ENCODE measurements around the gene RALGAPA2. TPM values are rescaled to one million over a fixed set of nuclear protein-coding genes. Genes with fewer than 3 reads are reported as not detected.

RALGAPA2 gene
- total and polyA plus RNA-seq, 2 of the 13 experiments (the other 11 are each of a cell fraction or from before 2014, with no cell fraction given) = 13.8 to 17.7 TPM

GRCh38 chr20:20759132-20759531, 46.7 kb upstream of the RALGAPA2 start:
- FAIRE-seq (no peak), ATAC-seq (peak; percentile 66), DNase-seq (ENCODE audit: low spot score) (peak; percentile 63)
- Histone ChIP-seq H3K4me3 (replicated peaks in 1 of 3; ENCODE audit: insufficient read depth in 1 of 3, low read depth in 2 of 3, low read length in 3 of 3) (0 out of 6 replicates have a peak overlapping the region, but pooled peaks of 1 of the 3 experiments have one; percentile 13), H3K4me1 (ENCODE audit: insufficient read depth, low read length) (peaks cover 38% of the 10 kb centered on the region), H3K27me3 (ENCODE audit: control insufficient read depth in 1 of 2, insufficient read depth in 2 of 2, low read length in 2 of 2) (no peaks in the 10 kb centered on the region), H4K20me1 (ENCODE audit: insufficient read depth, low read length) (no peaks in the 10 kb centered on the region), H3K9me3 (ENCODE audit: low read length) (no peaks in the 10 kb centered on the region), H3K79me2 (ENCODE audit: insufficient read depth, low read length) (no peaks in the 10 kb centered on the region), H3K27ac (ENCODE audit: extremely low read length, insufficient read depth, low read length) (no peak overlapping the region), H3K4me2 (ENCODE audit: low read depth, low read length) (peak overlapping the region; percentile 36), H3K36me3 (replicated peaks in 1 of 2; ENCODE audit: control insufficient read depth in 1 of 2, insufficient read depth in 2 of 2, low read length in 2 of 2) (no peaks in the 10 kb centered on the region), H2AFZ (ENCODE audit: low read length) (no peak overlapping the region), H3K9ac (ENCODE audit: insufficient read depth, low read depth, low read length) (no peak overlapping the region)
- POLR2A ChIA-PET = no interaction called here
- intact Hi-C loops (cut with micrococcal nuclease; ENCODE audit: unreplicated experiment) = no loop called here
- WGBS (ENCODE audit: low lambda C conversion rate) = 15% methylated on average over 6 of the region's 6 CpGs
- in situ Hi-C loops (cut with HindIII; ENCODE audit: extremely low pct_ligation_motif_present, low pct_unique_long_range_greater_than_20kb) = no loop called here
- CTCF ChIA-PET (ENCODE audit: low intra/inter-chr PET ratio, low total read pairs) = no interaction called here
- BruUV-seq (replicated peaks) = no TSS peak
- TF ChIP-seq POLR2AphosphoS2 (IDR thresholded peaks at IDR 0.05; ENCODE audit: low read depth, low read length) (no peak), ZMYM3 (CRISPR knock-in tag; IDR thresholded peaks at IDR 0.05) (peak; percentile 73), ZNF530 (CRISPR knock-in tag; IDR thresholded peaks at IDR 0.05; ENCODE audit: low read depth) (no peak), CCDC6 (CRISPR knock-in tag; IDR thresholded peaks at IDR 0.05) (no peak), ELF3 (CRISPR knock-in tag; IDR thresholded peaks at IDR 0.05) (peak; percentile 100), ZNF816 (CRISPR knock-in tag; IDR thresholded peaks at IDR 0.05; ENCODE audit: borderline replicate concordance) (0 out of 2 replicates have a peak, but pooled peaks have one; percentile 33), ZNF556 (CRISPR knock-in tag; IDR thresholded peaks at IDR 0.05; ENCODE audit: borderline replicate concordance) (no peak), ZBTB40 (IDR thresholded peaks at IDR 0.05) (no peak), ZBTB40 (CRISPR knock-in tag; IDR thresholded peaks at IDR 0.05) (peak; percentile 78), GATA4 (IDR thresholded peaks at IDR 0.05; ENCODE audit: borderline replicate concordance, low read depth) (no peak), SALL2 (CRISPR knock-in tag; IDR thresholded peaks at IDR 0.05) (no peak), RNF2 (conservative IDR thresholded peaks at IDR 0.05; ENCODE audit: low read depth) (0 out of 2 replicates have a peak, but pooled peaks have one; percentile 30), ZNF558 (CRISPR knock-in tag; IDR thresholded peaks at IDR 0.05; ENCODE audit: borderline replicate concordance) (no peak), GPN1 (CRISPR knock-in tag; IDR thresholded peaks at IDR 0.05; ENCODE audit: borderline replicate concordance) (no peak)
- TF ChIP-seq, protein P1, sequence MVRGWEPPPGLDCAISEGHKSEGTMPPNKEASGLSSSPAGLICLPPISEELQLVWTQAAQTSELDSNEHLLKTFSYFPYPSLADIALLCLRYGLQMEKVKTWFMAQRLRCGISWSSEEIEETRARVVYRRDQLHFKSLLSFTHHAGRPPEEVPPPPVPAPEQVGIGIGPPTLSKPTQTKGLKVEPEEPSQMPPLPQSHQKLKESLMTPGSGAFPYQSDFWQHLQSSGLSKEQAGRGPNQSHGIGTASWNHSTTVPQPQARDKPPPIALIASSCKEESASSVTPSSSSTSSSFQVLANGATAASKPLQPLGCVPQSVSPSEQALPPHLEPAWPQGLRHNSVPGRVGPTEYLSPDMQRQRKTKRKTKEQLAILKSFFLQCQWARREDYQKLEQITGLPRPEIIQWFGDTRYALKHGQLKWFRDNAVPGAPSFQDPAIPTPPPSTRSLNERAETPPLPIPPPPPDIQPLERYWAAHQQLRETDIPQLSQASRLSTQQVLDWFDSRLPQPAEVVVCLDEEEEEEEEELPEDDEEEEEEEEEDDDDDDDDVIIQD (CRISPR knock-in tag; IDR thresholded peaks at IDR 0.05; ENCODE audit: low read depth) = 0 out of 2 replicates have a peak, but pooled peaks have one; percentile 52
- TF ChIP-seq, protein P2, sequence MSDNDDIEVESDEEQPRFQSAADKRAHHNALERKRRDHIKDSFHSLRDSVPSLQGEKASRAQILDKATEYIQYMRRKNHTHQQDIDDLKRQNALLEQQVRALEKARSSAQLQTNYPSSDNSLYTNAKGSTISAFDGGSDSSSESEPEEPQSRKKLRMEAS (IDR thresholded peaks at IDR 0.05) = peak; percentile 33; the same call in 1 of the 2 replicates

All from HepG2 (cell line).